Posterior cingulate gyrus (tissue), 11 donors: ENCODE results near the gene ETV6.

Experiments used
- DNase-seq, 10 donors: peaks; one replicate each; pipeline versions ENCODE4 v3.0.0 to v3.0.0-alpha.2; 2020 to 2021; ENCODE audit warnings: mixed read lengths in 3 of 10
- intact Hi-C: fragments of 100-400 bp; cut with DNase I; formaldehyde crosslinking; loops from one replicate; pipeline ENCODE4 v1.15.1; 2023

ETV6 gene

DNA sequence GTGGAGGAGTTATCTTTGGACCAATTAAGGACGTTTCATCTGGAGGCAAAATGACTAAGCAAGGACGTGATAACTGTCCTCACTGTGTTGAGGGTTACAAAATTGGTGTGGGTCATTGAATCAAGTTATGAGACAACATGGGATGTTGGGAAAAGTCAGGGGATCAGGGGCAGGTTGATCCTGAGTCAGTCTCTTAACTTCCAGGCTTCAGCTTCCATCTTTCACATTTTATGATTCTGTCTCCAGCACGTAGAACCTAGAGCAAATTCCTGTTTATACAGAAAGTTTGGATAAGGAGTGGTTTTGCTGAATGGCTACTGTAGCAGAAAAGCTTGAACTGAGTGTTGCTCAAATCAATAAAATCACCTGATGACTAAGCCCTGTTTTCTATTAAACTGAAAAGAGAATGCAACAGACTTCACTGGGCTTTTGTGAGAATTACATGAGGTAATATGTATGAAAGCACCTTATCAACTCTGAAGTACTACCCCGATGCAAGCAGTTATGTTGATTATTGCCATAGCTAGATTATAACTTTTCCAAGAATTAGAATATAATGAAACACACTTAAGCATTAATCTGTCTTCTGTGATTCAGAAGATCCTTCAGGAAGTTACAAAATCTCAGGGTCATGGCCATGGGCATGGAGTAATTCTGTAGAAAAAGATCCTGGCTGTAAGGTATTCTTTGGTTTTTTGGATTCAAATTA lies 184.8 kb downstream of the ETV6 start:
- DNase-seq: no peak
- intact Hi-C loops: no loop called here

DNA sequence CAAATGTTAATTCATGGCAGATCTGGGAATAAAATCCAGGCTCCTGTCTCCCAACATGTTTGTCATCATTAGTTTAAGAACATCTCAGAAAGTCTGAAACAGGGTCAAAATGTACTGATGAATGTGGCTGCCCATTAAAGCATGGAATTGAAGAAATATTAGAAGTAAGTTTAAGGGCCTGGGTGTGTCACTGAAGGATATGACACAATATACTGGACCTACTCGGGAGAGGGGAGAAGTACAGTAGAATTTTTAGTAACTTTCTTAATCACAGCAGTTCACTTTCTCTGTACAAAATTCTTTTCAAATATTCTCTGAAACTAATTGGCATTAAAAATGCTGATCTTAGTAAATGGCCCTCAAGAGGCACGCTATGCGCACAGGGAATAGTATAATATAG lies 185.5 kb downstream of the ETV6 start:
- DNase-seq: no peak
- intact Hi-C loops: no loop called here

DNA sequence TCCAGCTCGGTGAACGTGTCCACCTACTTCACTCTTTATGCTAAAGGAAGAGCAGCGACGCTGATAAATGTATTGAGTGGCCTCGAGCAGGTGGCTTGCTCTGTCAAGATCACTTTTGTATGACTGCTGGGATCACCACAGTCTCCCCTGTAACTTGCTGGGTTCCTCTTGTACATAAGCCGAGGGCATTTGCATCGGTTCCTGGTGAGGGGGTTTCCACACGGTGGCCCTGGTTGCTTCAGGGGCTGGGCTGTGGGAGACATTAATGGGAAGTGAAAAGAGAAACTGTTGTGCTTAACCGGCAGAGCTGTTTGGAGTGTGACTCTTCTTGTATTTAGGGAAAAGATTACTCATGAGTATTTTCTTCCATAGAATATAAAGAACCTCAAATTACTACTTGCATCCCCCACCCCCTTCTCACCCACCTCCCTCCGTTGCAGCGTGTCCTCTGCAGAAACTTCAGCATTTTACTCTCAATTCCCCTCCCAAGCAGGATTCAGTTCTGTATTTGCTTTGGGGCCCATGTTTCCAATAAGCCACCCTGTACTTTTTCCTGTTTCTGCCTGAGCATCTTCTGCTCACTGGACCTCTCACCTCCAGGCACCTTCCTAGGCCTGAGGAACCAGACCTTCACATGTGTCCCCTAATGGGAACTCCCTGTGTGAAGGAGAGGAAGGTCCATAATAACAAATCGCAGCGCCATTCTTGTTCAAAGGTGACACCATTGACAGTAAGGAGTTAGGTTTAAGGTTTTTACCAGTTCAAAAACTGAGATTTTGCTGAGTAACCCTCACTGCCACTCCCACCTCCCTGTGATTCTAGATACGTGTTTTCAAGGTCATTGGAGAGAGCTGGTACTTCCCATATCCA lies 187.0 kb downstream of the ETV6 start:
- DNase-seq: peak in 1 of 10 donors; percentile 83

DNA sequence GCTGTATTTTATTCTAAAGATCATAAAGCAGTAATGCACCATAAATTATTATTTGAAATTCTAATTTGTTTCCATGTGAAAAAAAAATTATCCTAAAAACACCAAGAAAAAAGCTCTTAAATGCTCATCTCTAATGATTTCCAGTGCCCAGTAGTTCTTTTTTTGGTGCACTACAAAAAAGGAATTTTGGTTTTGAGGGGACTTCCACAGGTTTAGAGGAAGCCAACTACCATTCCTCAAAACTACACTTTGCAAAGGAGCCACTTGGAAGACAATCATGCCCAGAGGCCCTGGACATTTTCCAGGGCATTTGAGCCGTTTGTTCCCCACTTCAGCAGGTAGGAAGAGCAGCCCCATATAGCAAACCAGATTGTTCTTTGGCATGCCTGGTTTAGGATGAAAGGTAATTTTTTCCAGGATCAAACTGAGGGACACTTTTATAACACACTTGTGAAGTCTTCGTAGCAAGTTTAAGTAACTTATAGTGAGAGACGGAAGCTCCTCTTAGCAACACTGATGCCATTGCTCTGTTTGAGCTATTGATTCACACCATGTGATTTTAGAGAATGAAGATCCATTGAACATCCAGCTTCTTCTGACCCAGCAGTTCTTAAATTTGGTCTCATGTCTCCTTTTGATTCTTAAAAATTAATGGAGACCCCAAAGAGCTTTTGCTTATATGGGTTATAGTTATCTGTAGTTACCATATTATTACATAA lies 187.9 kb downstream of the ETV6 start:
- intact Hi-C loops: no loop called here
- DNase-seq: no peak

More for the DNA sequence above, 187.0 kb downstream of the ETV6 start:
- intact Hi-C loops: no loop called here

DNA sequence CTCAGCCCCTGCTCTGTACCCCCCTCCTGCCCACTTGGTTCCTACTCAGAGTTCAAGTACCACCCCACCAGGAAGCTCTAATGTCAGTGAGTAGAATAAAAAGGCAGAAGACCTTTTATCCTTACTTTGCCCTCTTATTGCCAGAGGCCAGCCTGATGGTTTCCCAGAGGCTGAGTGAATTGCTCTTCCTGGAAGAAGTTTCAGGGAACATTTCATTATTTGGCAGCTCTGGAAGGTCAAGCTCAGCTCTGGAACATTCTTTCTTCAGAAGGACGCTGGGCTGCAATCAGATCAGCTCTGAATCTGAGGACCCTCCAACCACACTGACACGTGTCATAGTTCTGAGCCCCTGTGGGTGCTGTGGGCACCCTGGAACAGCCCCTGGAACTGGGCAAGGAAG lies 188.9 kb downstream of the ETV6 start:
- no peak for DNase-seq
- intact Hi-C loops: no loop called here

DNA sequence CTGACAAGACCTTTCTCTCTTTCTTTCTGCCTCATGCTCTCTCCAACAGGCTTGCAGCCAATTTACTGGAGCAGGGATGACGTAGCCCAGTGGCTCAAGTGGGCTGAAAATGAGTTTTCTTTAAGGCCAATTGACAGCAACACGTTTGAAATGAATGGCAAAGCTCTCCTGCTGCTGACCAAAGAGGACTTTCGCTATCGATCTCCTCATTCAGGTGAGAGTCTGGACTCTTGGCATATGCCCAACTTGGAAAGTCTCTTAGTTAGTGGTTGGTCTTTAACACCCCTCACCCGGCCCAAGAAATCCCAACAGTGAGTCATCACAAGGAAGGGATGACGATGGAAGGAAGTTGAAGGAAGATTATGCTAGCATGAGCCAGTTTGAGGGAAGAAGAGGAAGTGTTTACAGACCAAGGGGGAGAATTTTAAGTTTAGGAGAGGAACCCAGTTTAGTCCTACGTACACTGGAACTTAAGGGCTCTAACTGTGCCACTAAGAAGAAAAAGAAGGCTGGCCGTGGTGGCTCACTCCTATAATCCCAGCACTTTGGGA lies 189.7 kb downstream of the ETV6 start:
- no peak for DNase-seq
- intact Hi-C loops: no loop called here

DNA sequence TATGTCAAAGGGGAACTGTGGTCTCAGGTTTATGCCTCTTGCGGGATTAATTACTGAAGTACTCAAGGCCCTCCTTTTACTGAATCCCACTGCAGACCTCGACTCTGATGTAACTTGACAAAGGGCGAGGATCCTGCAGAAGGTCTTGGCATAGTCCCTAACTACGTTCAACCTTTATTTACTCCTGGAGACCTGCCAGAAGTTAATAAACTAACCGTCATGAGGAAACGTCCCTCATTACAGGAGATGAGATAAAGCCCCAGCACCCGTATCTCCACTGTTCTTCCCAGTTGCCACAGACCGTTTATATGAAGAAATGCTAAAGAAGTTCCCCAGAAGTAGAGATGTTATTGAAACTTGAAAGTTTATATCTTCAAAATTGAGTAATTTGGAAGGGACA lies 190.9 kb downstream of the ETV6 start:
- no peak for DNase-seq
- intact Hi-C loops: no loop called here

DNA sequence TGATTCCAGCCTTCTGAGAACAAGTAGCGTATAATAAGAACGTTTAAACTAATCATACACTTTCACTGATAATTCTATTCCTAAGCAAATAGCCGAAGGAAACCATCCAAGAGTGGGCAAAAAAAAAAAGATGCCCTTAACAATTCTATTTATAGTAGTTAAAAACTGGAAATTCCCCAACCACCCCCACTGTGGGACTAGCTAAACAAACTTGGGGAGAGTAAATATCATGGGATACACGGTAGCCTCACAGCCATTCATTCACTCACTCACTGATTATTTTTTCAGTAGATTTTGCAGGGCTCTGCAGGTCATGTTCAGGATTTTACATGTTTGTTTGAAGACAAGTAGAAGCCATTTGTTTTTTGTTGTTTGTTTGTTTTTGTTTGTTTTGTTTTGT lies 197.0 kb downstream of the ETV6 start:
- intact Hi-C loops: no loop called here
- no peak for DNase-seq

DNA sequence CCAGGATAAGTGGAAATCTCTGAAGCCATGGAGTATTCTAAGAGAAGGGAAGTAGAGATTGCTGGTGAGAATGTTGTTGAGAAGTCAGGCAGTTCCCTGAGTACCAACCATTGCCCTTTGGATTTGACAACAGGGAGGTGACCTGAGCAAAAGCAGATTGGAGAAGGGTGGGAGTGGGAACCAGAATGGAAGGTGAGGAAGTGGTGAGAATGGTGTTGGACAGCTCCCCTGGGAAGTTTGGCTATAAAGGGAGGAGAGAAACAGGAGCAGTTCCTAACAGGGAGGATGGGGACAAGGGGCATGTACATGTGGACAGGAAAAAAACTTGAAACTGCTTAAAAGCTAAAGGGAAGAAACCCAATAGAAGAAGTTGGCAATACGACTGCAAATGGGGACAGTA lies 198.1 kb downstream of the ETV6 start:
- intact Hi-C loops: no loop called here
- no peak for DNase-seq

DNA sequence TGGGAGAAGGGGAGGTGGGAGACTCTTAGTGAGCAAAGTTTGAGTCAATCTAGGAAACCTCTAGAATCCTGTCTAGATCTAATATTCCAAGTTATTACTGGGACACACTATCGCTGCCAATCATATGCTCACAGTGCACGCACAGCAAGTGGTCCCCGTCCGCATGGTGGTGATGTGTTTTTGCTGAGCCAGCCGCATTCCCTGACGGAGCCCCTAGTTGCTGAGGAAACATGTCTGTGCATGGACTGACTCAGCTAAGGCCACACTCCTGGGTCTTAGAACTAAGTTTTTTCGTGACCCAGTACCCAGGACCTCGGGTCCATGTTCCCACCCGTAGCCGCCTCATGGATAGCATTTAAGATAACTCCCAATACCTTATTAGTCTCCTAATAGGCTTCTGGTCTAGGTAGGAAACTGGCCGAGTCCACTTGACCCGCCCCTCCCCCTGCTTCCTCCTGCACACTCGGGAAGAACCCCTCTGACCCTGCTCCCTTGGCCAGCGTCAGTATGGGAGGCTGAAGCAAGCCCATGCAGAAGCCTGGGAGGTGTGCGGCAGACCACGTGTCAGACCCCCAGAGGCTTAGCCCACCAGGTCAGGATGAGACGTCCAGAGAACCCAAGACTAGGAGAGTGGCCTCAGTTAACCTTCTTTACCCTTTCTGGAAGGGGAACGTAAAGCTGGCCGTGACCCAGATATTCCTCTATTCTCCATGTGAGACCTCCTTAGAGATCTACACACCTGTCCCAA lies 200.5 kb downstream of the ETV6 start:
- DNase-seq: no peak
- intact Hi-C loops: no loop called here

DNA sequence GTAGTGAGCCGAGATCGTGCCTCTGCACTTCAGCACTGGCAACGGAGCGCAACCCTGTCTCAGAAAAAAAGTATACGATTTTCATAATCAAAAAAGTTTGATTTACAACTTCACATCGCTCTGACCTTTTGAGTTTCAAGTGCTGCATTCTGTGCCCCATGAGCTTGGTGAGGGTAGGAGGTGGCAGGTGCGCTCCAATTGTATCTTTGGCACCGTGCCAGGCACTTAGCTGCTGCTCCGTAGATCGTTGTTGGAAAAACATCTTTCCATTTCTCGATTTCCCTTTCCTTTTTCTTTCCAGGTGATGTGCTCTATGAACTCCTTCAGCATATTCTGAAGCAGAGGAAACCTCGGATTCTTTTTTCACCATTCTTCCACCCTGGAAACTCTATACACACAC lies 203.7 kb downstream of the ETV6 start:
- intact Hi-C loops: no loop called here
- DNase-seq: no peak

DNA sequence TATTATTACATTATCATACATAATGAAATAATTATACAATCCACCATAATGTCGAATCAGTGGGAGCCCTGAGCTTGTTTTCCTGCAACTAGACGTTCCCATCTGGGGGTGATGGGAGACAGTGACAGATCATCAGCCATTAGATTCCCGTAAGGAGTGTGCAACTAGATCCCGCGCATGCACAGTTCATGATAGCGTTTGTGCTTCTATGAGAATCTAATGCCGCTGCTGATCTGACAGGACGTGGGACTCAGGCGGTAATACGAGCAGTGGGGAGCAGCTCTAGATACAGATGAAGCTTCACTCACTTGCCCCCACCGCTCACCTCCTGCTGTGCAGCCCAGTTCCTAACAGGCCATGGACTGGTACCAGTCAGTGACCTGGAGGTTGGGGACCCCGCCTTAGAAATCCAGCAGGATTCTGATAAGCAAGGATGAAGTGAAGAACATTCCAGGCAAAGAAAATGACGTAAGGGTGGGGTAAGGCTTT lies 204.6 kb downstream of the ETV6 start:
- intact Hi-C loops: no loop called here
- no peak for DNase-seq

DNA sequence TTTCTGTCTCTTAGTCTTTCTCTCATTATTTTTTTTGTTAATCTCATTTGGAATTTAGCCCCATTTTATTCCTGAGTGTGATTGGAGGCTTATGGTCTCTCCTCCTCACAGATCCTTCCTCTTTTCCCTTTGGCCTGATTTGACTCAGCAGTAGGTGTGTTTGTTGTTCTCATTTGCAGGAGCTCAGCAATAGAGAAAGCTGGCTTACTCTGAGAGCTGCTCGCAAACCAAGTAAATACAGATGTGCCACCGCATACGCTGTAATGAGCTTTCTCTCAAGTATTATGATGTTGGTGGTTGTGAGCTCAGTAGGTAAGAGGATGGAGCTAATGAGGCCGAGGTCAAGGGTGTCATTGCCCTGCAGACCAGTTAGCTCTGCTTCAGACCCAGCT lies 206.5 kb downstream of the ETV6 start:
- DNase-seq: no peak
- intact Hi-C loops: no loop called here

DNA sequence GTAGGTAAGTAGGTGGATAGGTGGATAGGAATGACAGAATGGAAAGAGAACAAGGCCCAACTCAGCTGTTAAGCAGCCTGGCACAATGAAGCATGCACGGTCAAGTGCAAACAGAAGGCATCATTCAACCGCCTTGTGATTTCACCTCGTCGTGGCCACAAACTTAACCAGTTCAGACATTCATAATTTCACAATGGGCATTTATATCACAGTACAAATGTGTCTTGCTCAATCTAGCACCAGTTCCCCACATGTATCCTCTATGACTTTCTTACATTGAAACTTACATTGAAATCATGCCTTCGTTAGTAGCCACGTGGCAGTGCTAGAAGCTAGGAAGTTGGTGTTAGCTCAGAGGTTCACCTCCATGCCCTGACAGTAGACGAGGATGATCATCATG lies 207.5 kb downstream of the ETV6 start:
- intact Hi-C loops: no loop called here
- no peak for DNase-seq

DNA sequence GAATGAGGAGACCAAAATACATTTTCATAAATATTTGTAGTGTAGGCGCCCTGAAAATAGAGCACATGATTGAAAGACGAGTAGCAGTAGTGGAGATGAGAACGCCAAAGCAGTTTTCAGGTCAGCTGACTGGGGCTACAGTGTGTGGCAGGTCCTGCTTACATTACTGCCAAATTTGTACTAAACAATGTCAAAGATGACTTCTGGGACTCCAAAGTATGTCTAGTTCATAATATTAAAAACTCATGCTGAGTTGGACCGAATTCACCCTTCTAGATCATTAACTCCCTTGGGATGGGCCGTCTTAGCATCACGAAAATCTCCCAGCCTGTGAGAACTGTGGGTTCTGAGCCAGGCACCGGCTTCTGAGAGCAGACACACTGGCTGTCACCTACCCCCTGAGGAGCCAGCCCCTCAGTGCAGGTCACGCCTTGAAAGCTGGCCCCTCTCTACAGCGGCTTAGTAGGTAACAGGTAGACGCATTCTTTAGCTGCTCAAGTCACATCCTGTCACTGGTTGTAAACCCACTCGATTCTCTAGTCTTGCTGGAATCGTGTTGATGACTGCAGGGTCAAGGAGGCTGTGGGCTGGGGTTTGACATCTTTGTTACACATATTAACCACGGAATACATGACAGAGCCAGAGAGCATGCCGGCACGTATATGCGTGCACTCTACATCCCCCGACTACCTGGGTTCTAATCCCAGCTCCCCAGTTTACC lies 210.4 kb downstream of the ETV6 start:
- intact Hi-C loops: no loop called here

DNA sequence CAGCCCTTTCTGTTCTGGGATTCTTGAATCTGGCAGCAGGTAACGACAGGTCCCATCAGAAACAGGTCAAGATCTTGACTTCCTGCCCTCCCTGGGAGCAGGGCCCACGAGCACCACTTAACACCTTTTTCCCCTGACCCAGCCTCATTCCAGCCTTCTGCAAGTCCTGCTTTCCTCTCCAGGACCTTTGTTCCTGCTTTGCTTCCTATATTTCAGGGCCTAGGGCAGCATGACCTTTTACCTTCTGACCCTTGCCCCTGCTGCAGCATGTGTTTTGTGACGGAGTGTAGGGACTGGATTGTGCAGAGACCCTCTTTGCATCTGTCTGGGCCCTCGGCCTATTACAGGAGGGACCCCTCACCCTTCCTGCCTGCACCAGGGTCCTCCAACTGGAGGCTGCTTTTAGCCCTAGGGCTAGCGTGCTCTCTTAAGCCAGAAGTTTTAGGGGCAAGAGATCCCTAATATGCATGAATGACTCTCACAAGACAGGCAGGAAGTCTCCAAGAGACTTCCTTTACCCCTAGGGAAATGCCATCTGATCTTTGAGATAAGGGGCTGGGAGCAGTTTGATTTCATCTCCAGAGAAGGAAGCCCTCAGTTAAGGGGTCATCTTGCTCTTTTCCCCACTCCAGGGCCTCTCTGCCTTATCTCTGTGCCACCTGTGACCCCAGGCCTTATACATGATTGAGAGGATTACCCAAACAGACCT lies 211.8 kb downstream of the ETV6 start:
- intact Hi-C loops: no loop called here
- DNase-seq: no peak

More for the DNA sequence above, 210.4 kb downstream of the ETV6 start:
- no peak for DNase-seq

DNA sequence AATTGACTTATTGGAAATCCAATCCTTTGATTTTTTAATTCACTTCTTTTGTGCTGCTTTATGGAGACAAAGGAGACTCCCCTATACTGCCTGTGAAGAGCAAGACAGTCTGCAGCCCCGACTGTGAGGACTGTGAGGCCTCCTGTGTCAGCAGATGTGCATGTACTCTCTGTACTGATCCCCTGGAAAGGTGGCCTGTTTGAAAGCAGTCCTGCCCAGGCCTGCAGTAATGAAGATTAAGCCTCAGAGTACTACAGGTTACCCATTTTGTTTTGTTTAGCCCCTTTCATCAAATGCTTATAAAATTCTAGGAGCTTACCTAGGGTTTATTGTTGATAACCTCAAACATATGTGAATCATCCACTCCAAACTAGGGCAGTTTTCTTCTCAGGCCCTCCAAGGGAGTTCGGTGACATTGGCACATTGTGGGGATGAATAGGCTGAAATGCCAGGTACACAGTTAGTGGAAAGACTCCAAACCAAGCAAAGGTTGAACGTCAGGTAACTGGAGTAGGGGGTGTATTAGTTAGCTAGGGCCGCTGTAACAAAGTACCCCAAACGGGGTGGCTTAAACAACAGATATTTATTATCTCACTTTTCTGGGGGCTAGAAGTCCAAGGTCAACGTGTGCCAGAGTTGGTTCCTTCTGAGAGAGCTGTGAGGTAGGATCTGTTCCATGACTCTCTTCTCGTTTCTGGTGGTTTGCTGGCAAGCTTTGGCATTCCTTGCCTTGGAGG lies 212.6 kb downstream of the ETV6 start:
- intact Hi-C loops: no loop called here
- DNase-seq: no peak

DNA sequence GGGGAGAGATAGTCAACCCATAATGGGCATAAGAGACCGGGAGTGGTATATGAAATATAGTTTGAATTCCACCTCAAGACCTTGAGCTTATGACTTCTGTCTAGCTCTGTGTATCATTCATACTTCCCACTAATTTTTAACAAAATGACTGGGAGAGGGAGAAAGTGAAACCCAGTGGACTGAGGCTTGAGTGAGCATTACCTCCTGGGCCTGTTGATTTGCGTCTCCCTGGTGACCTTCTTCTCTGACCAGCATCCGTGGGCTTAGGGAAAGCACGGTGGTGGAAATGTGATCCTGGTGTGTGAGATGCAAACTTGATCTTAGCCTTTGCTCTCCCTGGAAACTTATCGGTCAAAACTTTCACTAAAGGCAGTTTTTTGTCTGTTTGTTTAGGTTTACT lies 213.3 kb downstream of the ETV6 start:
- no peak for DNase-seq
- intact Hi-C loops: no loop called here
